Sigmoid colon (tissue), 7 donors: ENCODE measurements around the gene CFAP54. TPM values are rescaled to one million over a fixed set of nuclear protein-coding genes. Genes with fewer than 3 reads are reported as not detected.

ENCODE experiments used
- DNase-seq: peaks from one replicate; pipeline ENCODE4 v3.0.0-alpha.2; 2019
- H3K27ac ChIP-seq, 4 donors: fragments of 200-600 bp; sonication (generic); one replicate each; pipeline ENCODE4 v1.5.1; 2016 to 2019; ENCODE audit warnings: mild to moderate bottlenecking in 1 of 4
- H3K27me3 ChIP-seq, 3 donors: fragments of 200-600 bp; sonication (generic); one replicate each; pipeline ENCODE4 v1.5.1; 2019; ENCODE audit warnings: mild to moderate bottlenecking in 1 of 3
- H3K36me3 ChIP-seq, 4 donors: fragments of 200-600 bp; sonication (generic); one replicate each; pipeline ENCODE4 v1.5.1; 2016 to 2019
- H3K4me1 ChIP-seq, 4 donors: fragments of 200-600 bp; sonication (generic); one replicate each; pipeline ENCODE4 v1.5.1; 2017 to 2019
- H3K4me3 ChIP-seq, 4 donors: fragments of 200-600 bp; sonication (generic); one replicate each; pipeline ENCODE4 v1.5.1; 2017 to 2019; ENCODE audit warnings: mild to moderate bottlenecking in 2 of 4, moderate library complexity in 1 of 4
- H3K9me3 ChIP-seq, 4 donors: fragments of 200-600 bp in 3 of 4; sonication (generic) in 3 of 4; one replicate each; pipeline versions ENCODE4 v1.5.1 to v1.6.1; 2013 to 2019
- EP300 ChIP-seq, 4 donors: sonication (generic); formaldehyde crosslinking; IDR thresholded peaks; one replicate each; pipeline ENCODE4 v1.6.1; 2017; ENCODE audit warnings: antibody characterized with exemption in 4 of 4
- POLR2A ChIP-seq, 2 donors: fragments of 450-650 bp; IDR thresholded peaks; one replicate each; pipeline ENCODE4 v1.6.1; 2016; ENCODE audit warnings: antibody characterized with exemption in 2 of 2, mild to moderate bottlenecking in 2 of 2, moderate library complexity in 2 of 2
- POLR2AphosphoS5 ChIP-seq, 4 donors: sonication (generic); formaldehyde crosslinking; IDR thresholded peaks; one replicate each; pipeline ENCODE4 v1.6.1; 2017; ENCODE audit warnings: antibody characterized with exemption in 4 of 4
- WGBS, 2 donors: extraction: QIAGEN DNeasy Blood & Tissue Kit; methylation state at CpG; one replicate each; pipeline ENCODE4 v1.1.7; 2013; 5-methylcytosine and 5-hydroxymethylcytosine counted together
- intact Hi-C: fragments of 100-400 bp; cut with DNase I; formaldehyde crosslinking; loops from one replicate; pipeline ENCODE4 v1.15.1; 2023
- polyA plus RNA-seq, 3 donors: library from polyadenylated mRNA; stranded (reverse); fragments of 200-250 nt; gene quantifications; one replicate each; pipeline ENCODE4 v1.2.3, GENCODE V29; 2013
- total RNA-seq, 4 donors: library from RNA; depleted of rRNA; stranded (reverse); fragments of >200 nt; gene quantifications; one replicate each; pipeline ENCODE4 v1.1.0, GENCODE V29; 2016
- TF ChIP-seq, protein P1 (sequence below), 4 experiments: fragments of 450-650 bp in 3 of 4; fragments of 200-600 bp in 1 of 4; IDR thresholded peaks; one replicate each; pipeline ENCODE4 v1.5.1; 2016 to 2019; ENCODE audit warnings: antibody characterized with exemption in 4 of 4, mild to moderate bottlenecking in 3 of 4, moderate library complexity in 2 of 4
- donor health status: healthy with polysubstance abuse.
- donor health status: Bipolar disorder and iron deficiency.
- donor health status: healthy.

Gene CFAP54
- total and polyA plus RNA-seq, 7 donors = 0.07 to 10.5 (median 3.1) TPM; not detected in 2

GRCh38 chr12:96862326-96862725 is 372.9 kb downstream of the CFAP54 start:
- DNase-seq = no peak
- no peak overlapping the region for H3K27ac ChIP-seq
- no peaks in the 10 kb centered on the region for H3K36me3 ChIP-seq
- H3K27me3 ChIP-seq = no peaks in the 10 kb centered on the region
- H3K9me3 ChIP-seq = no peaks in the 10 kb centered on the region
- TF ChIP-seq POLR2AphosphoS5 (IDR thresholded peaks at IDR 0.05) = no peak
- no peak for TF ChIP-seq EP300 (IDR thresholded peaks at IDR 0.05)
- TF ChIP-seq, protein P1, sequence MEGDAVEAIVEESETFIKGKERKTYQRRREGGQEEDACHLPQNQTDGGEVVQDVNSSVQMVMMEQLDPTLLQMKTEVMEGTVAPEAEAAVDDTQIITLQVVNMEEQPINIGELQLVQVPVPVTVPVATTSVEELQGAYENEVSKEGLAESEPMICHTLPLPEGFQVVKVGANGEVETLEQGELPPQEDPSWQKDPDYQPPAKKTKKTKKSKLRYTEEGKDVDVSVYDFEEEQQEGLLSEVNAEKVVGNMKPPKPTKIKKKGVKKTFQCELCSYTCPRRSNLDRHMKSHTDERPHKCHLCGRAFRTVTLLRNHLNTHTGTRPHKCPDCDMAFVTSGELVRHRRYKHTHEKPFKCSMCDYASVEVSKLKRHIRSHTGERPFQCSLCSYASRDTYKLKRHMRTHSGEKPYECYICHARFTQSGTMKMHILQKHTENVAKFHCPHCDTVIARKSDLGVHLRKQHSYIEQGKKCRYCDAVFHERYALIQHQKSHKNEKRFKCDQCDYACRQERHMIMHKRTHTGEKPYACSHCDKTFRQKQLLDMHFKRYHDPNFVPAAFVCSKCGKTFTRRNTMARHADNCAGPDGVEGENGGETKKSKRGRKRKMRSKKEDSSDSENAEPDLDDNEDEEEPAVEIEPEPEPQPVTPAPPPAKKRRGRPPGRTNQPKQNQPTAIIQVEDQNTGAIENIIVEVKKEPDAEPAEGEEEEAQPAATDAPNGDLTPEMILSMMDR (IDR thresholded peaks at IDR 0.05) = no peak
- TF ChIP-seq POLR2A (IDR thresholded peaks at IDR 0.05) = no peak
- intact Hi-C loops = no loop called here
- no peak overlapping the region for H3K4me3 ChIP-seq
- H3K4me1 ChIP-seq = no peaks in the 10 kb centered on the region
- 93 to 95% methylated on average over 1 of the region's 1 CpG for WGBS, 2 donors

DNA sequence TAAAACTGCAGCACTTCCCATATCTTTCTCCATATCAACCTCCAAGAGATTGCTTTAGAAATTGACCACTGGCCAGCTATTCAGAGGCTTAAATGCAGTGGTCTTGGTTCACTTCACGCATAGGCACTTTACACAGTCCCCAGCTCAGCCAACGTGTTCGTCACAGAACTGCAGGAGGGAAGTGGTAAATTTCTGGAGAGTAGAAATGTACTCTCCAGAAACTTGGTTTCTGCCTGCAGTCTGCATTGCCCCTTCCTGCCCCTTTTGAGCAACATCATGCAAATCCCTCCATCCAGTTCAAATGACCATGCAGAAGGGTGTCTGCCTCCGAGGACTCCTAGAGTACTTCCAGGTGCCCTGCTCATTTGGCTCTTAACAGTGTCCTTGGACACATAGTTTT is 375.0 kb downstream of the CFAP54 start:
- intact Hi-C loops = no loop called here

DNA sequence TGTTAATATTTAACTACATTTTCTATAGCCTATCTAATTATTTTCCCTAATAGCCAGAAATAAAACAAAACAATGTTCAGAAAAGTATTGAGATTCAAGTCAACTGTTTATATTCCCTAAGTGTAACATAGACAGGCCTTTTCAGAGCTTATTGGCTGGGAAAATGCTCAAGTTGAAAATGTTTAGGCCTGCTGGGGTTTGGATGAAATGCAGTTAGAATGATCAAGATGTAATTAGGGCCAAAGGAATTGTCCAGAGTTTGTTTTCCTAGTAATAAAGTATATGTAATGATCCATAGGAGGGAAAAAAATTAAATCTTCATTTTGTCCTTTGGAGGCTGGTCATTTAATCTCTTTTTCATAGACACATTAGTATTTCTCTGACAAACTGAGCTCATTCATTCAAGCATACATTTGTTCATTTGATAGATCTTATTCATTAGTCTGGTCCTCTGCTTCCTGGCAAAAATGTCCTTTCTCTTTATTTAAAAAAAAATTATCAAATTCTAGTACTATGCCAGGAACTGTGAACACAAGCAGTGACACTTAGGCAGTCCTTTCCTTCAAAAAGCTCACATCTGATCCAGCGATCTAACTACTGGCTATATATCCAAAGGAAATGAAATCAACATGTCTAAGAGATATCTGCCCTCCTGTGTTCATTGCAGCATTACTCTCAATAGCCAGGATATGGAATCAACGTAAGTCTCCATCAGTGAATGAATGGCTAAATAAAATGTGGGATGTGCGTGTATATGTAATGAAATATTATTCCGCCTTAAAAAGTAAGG is 377.6 kb downstream of the CFAP54 start:
- 90 to 93% methylated on average over 4 of the region's 4 CpGs for WGBS, 2 donors
- Histone ChIP-seq H3K36me3 (no peaks in the 10 kb centered on the region), H3K4me3 (no peak overlapping the region), H3K4me1 (no peaks in the 10 kb centered on the region), H3K9me3 (no peaks in the 10 kb centered on the region), H3K27ac (no peak overlapping the region), H3K27me3 (no peaks in the 10 kb centered on the region)
- intact Hi-C loops = no loop called here
- TF ChIP-seq EP300 (IDR thresholded peaks at IDR 0.05) (no peak), POLR2A (IDR thresholded peaks at IDR 0.05) (no peak), POLR2AphosphoS5 (IDR thresholded peaks at IDR 0.05) (no peak)
- TF ChIP-seq, protein P1 (IDR thresholded peaks at IDR 0.05) = no peak
- no peak for DNase-seq

More for the DNA sequence above, 375.0 kb downstream of the CFAP54 start:
- 42 to 66% methylated on average over 4 of the region's 4 CpGs for WGBS, 2 donors
- DNase-seq = no peak
- no peak overlapping the region for H3K4me3 ChIP-seq
- no peaks in the 10 kb centered on the region for H3K4me1 ChIP-seq
- H3K36me3 ChIP-seq = no peaks in the 10 kb centered on the region
- H3K9me3 ChIP-seq = no peaks in the 10 kb centered on the region
- TF ChIP-seq EP300 (IDR thresholded peaks at IDR 0.05) = no peak
- no peak for TF ChIP-seq POLR2A (IDR thresholded peaks at IDR 0.05)
- TF ChIP-seq, protein P1 (IDR thresholded peaks at IDR 0.05) = no peak
- no peak for TF ChIP-seq POLR2AphosphoS5 (IDR thresholded peaks at IDR 0.05)
- no peaks in the 10 kb centered on the region for H3K27me3 ChIP-seq
- H3K27ac ChIP-seq = no peak overlapping the region

GRCh38 chr12:96870946-96871345 is 381.6 kb downstream of the CFAP54 start:
- H3K4me1 ChIP-seq = no peaks in the 10 kb centered on the region
- intact Hi-C loops = no loop called here
- TF ChIP-seq POLR2AphosphoS5 (IDR thresholded peaks at IDR 0.05) (no peak), POLR2A (IDR thresholded peaks at IDR 0.05) (no peak), EP300 (IDR thresholded peaks at IDR 0.05) (no peak)
- TF ChIP-seq, protein P1 (IDR thresholded peaks at IDR 0.05) = no peak
- WGBS, 2 donors = 48 to 81% methylated on average over 1 of the region's 1 CpG
- H3K36me3 ChIP-seq = no peaks in the 10 kb centered on the region
- H3K9me3 ChIP-seq = no peaks in the 10 kb centered on the region
- no peak for DNase-seq
- no peaks in the 10 kb centered on the region for H3K27me3 ChIP-seq
- no peak overlapping the region for H3K27ac ChIP-seq
- no peak overlapping the region for H3K4me3 ChIP-seq

- Histone ChIP-seq H3K27me3 (no peaks in the 10 kb centered on the region), H3K27ac (no peak overlapping the region), H3K36me3 (no peaks in the 10 kb centered on the region), H3K4me1 (no peaks in the 10 kb centered on the region), H3K4me3 (no peak overlapping the region), H3K9me3 (no peaks in the 10 kb centered on the region)
- intact Hi-C loops = no loop called here
- TF ChIP-seq POLR2AphosphoS5 (IDR thresholded peaks at IDR 0.05) (no peak), EP300 (IDR thresholded peaks at IDR 0.05) (no peak), POLR2A (IDR thresholded peaks at IDR 0.05) (no peak)
- TF ChIP-seq, protein P1 (IDR thresholded peaks at IDR 0.05) = no peak
- DNase-seq = no peak
Measured at GRCh38 chr12:96872961-96873360, 383.6 kb downstream of the CFAP54 start.
